ENCODE measurements around the gene GRIK3.

GRIK3 gene

DNA sequence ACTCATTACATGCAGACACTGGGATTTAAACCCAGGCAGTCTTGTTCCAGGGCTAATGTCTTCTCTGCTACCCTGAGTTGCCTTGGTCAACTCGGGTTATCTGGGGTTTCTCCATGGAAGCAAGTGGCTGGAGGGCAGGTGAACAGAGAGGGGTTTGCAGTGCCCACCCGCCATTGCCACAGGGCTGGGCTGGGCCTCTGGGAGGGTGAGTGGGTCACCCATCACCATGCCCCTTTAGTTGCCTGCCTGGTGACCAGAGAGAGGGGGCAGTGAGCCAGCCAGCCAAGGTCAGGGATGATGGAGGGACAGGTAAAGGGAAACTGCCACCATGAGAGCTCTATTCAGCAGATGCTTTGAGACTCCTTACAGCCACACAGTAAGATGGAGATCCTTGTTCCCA, 53.2 kb downstream of the GRIK3 start:
- no peak for DNase-seq (ENCODE audit: low spot score)

DNA sequence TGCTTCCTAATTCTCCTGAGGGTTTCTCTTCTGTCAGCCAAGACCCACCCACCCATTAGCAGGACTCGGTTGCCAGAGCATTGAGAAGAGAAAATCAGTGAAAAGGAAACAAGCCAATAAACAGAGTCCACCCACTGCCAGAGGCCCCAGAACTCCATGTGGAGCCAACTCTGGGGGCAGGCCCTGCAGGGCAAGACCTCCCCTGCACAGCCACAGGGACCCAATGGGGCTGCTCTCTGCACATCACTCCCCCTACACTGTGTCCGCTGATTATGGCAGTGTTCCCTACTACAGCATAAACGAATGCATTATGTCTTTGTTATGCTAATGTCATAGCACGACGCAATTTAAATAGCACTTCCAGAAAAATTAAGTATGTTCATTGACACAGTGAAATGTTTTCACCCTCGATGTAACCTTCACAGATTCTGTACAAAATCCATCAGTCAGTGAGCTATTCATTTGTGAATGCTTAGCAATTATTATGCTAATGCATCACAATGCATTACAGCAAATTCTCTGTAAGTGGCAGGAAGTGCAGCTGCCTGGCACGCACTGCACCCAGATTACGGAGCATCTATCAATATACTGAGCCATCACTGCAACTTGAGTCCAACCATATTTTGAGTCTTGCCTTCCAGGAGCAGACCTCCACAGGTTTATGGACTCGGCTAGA, 56.4 kb downstream of the GRIK3 start:
- DNase-seq (ENCODE audit: low spot score): no peak

DNA sequence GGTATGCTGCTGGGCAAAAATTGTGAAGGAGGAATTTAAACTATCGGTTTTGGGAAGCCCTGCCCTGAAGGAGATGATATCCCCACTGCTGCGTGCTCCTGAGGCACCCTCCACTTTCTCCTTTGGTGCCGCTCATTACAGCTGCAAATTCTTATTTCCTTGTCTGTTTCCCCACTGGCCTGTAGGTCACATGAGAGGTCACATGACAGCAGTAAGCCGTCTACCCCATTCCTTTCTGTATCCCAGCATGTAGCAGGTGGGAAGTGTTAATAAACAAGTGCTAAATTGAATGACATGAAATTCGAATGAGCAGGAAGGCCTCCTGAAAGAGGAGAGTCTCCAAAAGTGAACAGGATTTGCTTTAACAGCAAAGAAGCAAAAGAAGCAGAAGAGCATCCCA, 58.7 kb downstream of the GRIK3 start:
- DNase-seq (ENCODE audit: low spot score): no peak

DNA sequence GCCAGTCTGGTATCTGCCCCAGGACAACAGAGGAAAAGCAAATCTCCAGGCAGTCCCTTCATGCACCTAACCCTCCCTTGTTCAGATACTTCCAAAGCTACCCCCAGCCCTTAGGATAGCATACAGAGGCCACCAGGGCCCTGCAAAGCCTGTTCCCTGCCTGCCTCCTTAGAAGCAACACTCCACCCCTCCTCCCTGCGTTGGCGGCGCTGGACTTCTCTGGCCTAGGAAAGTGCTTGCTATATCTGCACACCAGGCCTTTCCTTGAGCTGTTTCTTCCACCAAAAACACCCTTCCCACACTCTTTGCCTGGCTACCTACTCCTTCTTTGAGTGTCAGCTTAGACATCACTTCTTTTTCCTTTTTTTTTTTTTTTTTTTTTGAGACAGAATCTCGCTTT, 61.3 kb downstream of the GRIK3 start:
- no peak for DNase-seq (ENCODE audit: low spot score)

DNA sequence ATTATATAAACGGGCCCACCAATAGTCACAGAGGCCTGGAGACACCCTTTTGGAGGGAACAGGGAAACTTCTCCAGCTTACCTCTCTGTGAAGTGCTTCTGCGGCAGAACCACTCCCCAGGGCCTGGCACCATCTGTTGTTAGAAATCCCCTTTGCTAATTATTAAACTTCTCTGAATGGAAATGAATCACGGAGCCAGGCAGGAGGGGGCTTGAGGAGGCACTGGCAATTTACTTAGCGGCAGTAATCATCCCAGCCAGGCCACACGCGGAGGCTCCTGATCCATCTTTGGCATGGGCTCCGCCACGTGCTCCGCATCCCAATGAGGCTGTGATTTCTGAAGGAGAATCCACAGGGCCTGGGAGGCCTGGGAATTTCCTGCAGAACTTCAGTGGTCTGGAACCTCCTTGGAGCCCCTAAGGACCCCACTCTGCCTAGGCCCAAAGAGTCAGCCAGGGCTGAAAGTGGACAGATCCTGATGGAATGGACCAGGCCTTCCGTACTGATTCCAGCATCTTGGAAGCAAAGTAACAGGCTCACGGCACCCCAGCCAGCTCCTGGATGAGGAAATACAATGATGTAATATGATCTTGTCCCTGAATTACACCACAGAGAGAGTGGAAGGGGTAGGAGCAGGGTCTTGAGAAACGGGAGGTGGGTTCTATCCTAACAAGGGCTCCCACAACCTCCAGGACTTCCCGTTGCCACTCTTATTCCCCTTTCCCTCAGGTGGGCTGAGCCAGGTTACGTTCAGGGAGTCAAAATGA, 62.3 kb downstream of the GRIK3 start:
- no peak for DNase-seq (ENCODE audit: low spot score)

DNA sequence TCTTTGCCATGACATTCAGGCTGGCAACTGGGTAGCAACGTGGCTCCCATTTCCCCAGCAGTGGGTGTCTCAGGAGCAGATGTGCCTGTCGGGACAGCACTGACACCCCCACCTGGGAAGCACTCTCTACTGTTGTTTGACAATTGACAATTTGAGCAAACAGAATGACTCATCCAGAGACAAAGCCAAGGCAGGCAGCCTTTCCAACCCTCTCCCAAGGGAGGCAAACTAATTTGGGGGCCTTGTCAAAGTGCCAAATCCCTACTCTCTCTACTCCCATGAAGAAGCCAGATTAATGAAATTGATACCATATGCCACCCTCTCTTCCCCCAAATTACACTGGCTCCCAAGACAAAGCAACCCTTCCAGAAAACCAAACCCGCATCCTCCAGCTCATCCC, 65.6 kb downstream of the GRIK3 start:
- no peak for DNase-seq (ENCODE audit: low spot score)

DNA sequence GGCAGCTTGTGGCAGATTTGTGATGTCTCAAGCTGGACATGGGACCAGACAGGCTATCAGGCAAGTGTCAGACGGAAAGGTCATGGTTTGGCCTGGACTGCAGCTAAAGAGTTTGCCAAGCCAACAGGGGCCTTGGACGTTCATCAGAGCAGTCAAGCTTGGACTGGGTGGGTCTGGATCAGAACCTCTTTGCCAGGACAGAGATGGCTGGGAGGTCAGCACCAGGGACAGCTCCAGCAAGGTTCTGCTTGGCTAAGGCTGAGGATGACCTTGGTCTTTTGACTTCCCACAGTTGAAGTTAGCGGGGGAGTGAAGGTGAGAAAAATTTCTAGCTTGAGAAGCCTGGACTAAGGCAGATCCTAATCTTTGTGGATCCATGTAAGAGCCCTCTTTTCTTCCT, 68.1 kb downstream of the GRIK3 start:
- DNase-seq (ENCODE audit: low spot score): peak; percentile 18

DNA sequence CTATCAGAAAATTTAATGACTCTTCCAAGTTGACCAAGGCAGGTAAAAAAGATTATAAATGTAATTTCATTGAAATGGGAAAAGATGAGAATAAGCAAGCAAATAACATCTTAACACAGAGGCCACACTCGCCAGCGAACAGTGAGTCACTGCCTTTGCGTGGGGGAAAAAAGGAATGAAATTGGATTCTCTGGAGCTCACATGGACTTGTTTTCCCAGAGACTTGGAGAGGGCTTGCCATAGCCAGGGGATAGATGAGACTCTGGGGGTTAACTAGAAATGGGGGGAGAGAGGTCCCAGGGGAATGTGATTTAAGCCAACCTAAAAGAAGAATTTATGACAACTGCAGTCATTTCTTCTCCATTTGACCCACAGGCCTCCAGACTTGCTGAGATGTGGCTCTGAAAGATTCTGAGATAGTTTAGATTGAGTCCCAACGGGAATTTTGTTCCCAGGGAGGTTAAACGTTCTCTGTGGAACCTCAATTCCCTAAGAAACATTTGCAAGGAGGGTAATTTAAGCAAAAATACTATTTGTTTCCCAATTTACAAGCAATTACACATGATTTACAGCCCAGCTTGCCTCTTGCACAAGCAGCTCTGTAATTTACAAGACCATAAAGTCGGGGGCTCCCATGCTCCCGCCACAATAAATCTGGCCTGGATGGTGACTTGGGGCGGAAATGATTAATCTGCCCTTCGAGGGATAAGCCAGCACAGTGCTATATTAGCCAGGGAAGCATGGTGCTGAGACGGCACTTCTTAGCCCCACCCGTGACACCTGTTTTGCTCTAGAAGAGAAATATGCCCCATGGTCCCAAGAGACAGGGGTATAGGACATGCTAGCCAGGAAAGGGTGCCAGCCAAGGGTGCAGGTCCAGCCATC, 68.8 kb downstream of the GRIK3 start:
- DNase-seq (ENCODE audit: low spot score): no peak

DNA sequence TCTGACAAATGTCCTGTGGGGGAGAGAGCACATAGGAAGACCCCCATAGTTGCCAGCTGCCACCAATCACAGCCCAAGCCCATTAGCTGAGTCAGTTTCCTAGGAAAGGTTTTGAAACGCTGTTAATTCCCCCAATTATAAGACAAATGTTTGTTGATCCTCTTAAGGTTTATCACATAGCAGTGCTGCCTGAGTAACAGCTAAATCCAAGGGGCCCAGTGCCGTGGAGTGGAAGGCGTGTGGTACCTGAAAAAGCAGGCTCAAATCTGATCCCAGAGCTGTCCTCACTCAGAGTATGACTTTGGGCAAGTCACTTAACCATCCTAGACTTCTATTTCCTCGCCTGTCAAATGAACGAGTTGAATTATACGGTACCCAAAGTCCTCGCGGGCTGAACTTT, 69.5 kb downstream of the GRIK3 start:
- no peak for DNase-seq (ENCODE audit: low spot score)

DNA sequence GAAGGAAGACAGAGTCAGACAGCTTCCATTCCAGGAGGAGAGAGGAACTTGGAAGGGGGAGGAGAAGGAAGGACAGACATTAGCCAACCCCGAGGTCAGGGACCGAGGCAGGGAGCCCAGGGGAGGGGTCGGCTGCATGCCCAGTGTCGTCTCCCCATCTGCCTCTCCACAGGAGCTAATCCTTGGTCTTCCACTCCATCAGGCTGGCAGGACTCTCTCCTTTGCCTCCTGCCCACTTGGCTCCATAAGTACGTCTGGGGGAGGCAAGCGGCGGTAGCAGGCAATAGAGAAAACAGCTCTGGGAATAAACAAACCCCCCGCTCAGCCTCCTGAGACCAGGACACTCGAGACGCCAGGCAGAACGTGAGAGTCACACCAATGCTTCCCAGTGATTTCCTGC, 71.3 kb downstream of the GRIK3 start:
- no peak for DNase-seq (ENCODE audit: low spot score)

DNA sequence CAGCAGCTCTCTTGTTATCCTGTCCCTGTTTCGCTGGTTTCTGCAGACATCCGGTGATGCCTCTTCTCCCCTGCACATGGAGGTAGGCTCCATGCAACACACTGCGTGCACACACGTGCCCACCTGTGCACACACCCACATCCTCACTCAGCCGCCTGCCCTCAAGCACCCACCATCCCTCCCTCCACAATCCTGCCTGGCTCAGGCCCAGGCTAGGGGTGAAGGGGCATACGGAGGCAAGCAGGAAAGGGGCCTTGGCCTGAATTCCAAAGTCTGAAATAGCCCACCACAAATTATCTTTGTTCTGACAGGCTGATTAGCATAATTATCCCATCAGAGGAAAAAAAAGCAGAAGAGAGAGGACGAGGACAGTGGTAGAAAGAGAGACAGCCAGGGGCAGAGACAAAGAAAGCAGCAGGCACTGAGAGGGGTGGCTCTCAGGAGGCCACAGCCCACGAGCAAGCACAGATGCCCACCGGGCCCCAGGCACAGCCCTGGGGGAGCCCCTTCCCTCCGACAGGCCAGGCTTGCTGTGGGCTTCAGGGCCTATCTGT, 73.2 kb downstream of the GRIK3 start:
- no peak for DNase-seq (ENCODE audit: low spot score)

DNA sequence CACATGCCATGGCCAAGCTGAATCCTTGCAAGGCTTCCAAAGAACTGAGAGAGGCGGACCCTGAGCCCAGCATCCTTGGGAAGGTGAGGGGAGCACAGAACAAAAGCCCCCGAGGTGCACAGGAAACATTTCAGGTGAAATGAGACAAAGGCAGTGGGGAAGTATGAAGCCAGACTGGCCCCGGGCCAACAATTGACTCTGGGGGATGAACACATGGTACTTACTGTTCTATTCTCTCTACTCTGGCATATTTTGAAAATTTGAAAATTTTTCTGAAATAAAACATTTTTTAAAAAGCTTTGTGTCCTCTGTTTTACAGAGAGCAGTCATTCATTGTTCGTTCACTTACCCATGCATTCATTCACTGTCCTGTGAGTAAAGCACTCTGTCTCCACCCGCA, 77.7 kb downstream of the GRIK3 start:
- no peak for DNase-seq (ENCODE audit: low spot score)

DNA sequence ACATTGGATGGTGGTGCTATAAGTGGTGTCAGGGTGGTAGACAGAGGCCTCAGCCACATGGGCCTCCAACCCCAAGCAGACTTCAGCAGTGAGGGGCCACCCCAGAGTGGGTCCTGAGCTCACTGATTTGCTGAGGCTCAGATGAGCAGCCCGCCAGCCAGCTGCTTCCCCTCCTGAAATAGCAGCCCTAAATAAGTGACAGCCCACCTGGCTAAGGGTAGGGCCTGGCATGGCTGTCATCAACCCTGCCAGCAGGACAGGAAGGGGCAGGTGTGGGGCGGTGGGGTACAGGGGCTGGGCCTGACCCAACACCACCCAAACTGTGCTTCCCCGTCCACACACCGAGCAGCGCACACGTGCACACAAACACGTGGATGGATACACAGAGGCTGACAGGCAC, 79.3 kb downstream of the GRIK3 start:
- DNase-seq (ENCODE audit: low spot score): no peak

DNA sequence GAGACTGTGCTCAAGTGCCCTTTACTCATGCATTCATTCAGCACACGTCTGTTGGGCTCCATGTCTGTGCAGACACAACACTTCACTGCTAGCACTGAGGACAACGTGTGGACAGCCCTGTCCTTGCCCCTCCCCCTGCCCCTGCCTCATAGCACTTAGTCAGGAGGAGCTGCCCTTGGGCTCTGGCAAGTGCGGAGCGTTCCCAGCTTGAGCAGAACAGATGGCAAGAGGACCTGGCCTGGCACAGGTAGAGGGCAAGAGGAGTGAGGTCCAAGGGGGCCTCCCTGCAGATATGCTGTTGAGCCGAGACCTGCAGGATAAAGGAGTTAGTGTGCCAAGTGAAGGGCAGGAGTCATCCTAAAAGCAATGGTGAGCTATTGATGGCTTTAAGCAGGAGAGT, 81.3 kb downstream of the GRIK3 start:
- DNase-seq (ENCODE audit: low spot score): no peak

DNA sequence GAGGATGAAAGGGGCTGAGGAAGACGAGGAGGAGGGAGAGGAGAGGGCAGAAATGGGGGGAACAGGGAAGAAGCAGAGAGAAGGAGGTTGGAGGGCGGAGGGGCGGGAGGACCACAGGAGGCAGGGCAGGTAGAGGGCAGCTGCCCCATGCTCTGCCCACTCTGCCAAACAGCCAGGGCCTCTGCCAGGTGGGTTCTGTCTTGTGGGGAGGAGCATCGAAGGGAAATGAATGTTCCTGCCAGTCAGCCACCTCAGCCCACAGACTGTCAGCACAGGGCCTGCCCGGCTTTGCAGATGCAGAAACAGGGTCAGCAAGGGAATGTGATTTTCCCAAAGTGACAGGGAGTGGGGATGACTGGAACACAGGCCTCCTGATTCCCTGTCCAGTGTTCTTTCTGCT, 82.6 kb downstream of the GRIK3 start:
- no peak for DNase-seq (ENCODE audit: low spot score)

DNA sequence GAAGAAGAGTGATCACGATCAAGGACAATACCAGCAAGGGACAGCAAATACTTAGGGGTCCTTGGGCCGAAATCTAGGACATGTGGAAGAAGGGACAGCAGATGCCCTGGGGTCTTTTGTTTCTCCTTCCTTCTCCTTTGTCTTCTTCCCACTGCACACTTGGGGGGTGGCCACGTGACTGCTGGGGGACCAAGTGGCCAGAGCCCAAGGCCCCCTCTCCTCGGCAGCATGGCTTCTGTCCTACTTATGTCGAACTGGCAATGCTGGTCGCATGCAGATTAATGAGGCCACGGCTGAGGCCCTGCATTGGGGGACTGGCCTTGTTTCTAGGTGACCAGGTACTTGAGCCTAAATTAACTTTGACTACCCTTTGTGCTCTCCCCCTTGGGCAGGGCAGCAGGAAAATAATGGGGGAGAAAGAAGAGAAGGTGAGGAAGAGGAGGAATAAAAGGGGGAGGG, 83.0 kb downstream of the GRIK3 start:
- no peak for DNase-seq (ENCODE audit: low spot score)

DNA sequence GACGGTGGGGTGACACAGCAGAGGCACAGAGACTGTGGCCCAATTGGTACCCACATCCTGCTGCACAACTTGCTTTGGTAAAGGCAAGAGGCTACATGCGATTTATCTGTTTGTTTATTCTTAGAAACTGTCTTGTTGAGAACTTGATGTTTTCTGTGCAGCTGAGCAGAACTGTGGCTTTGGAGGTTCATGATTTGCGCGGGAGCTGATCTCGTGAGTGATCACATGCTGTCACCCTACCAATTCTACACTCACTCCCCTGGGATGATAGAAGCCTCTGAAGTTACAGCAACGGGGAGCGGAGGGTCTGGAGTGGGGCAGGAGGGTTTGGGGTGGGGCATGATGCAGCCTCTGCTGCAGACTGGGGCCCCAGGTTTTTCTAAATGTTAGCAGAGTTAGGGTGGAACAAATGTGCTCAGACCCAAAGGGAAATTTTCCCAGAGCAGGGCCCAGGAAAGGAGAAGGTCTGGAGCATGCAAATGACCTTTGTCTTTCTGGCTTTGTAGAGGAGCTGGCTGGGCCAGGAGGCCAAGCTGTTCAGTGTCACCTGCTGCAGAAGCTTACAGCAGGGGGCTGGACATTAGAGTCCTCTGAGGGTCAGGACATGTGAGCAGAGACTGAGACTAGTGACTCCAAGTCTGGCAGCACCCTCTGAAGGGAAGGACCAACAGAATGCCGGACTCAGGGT, 83.6 kb downstream of the GRIK3 start:
- DNase-seq (ENCODE audit: low spot score): no peak

DNA sequence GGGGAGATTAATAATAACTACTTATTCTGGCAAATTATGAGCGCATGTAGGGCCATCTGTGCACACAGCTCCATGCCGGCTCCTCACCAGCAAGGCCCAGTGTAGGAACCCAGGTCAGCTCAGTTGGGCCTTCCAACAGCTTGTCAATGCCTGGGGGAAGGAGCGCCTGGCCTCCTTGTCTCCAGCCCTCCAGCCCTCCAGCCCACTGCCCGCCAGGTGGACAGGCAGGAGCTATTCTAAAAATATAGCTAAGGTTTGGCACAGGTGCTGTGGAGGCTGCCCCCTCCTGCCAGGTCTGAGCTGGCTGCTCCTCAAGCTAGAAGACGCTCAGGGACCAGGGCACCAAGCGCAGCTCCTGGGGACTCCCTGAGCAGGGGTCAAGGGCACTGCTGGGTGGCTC, 85.7 kb downstream of the GRIK3 start:
- no peak for DNase-seq (ENCODE audit: low spot score)

DNA sequence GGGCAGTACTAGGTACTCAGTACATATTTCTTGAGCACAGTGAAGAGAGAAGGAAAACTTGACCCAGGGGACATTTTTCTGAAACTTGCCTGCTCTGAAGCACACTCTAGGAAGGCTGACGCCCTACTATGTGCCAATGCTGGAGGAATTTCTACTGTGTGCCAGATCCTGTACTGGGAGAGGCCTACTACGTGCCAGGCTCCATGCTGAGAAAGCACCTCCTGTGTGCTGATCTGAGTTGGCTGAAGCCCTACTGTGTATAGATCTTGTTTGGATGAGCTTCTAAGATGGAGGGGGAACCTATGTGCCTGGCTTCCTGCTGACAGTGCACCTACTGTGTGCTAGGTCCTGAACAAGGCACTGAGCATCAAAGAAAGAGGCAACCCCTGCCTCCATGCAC, 86.2 kb downstream of the GRIK3 start:
- no peak for DNase-seq (ENCODE audit: low spot score)

DNA sequence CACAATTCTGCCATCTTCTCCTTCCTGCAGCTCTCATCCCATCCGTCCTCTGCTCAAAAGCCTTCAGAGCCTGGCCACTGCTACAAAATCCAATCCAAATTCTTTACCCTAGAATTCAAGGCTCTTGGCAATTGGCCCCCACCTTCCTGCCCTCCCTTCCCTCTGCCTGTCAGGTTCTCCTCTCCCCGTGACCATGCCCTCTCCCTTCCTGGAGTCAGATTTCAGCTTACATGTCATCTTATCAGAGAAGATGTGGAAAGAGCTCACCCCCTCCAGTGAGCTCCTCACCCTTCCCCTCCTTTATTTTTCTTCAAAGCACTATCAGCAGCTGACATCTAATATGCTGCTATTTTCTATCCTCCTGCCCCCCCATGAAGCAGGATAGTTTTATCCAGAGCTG, 86.9 kb downstream of the GRIK3 start:
- DNase-seq (ENCODE audit: low spot score): no peak

DNA sequence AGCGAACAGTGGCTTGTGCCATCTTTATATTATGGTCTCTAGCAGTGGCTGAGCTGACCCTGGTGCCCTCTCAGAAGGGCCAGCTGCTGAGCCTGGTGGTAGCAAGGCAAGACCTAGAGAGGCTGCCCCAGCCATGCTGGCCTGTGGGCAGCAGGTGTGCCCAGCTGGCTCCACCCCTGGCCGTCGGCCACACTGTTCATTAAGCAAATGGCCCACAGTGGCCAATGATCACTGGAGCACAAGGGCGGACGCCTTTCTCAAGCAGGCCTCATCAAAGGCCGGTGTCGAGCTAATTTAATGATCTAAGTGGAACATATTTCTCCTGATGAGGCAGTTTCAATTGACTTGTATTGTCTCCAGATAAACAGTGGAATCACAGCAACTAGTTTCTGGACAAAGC, 89.4 kb downstream of the GRIK3 start:
- DNase-seq (ENCODE audit: low spot score): no peak

DNA sequence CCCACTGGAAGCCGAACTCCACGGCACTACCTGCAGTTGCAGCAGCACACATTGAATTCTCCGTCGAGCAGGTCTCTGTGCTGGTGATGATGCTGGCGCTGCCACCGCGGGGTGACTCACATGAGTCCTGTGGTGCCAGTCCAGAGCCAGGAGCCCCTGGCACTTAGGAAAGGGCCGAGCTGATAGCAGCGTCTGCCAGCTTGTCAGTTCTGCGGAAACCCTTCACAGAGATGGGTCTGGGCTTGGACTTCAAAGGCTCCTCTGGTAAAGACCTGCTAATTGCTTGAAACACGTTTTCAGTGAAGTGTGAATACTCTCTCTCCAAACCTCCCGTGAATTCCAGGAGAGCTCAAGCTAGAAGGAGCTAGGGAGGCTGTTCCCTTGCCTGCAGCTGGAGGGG, 92.2 kb downstream of the GRIK3 start:
- DNase-seq (ENCODE audit: low spot score): no peak
